ENCODE data around the gene TSPAN31. TPM values are rescaled to one million over a fixed set of nuclear protein-coding genes. Genes with fewer than 3 reads are reported as not detected.
A peak's percentile ranks its signal among the peaks of the same experiment; 100 is the strongest.

The TSPAN31 gene
- total and polyA plus RNA-seq, 9 of the 15 experiments (the other 6 are each of a cell fraction or from before 2014, with no cell fraction given): 11.3 to 26.4 (median 14.3) TPM

DNA sequence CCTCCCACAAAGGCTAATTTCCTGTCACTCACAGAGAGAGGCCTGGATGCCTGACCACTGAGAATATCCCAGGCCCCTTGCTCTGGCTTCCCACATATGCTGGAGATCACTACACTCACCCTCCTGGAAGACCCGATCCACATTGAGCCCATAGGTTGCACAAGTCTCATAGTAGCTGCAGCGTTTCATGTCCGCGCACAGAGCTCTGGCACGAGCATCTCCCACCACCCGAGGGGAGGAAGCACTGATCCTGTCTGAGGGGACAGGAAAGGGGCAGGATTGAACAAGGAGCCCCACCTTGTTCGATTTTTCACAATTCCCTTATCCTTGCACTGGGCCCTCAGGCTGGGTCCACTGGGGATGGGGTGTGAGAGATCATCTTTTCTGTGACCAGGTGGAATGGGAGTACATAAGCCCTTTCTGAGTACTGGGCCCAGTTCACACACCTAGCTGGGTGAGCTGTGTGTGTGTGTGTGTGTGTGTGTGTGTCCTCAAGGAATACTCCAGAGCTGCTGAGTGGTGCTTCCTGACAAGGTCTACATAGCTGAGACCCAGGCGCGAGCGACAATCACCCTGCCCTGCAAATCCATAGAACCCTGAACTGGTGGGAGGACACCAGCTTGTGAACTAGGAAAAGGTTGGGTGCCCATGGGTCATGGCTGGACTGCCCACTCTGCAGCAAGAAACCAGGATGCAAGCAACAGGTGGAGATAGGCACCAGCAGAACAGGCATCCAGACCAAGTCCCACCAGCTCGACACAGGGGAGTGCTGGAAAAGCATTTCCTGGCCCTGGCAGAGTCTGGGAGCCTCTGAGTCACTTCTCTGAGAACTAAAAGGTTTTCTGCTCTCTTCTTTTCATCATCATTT, 11.9 kb upstream of the TSPAN31 start:
- DNase-seq (ENCODE audit: extremely low read depth in 1 of 4, low spot score in 3 of 4): no peak
- Histone ChIP-seq H3K36me3 (ENCODE audit: control insufficient read depth, insufficient read depth, low read length) (no peaks in the 10 kb centered on the region), H3K4me1 (replicated peaks in 1 of 2; ENCODE audit: control insufficient read depth in 2 of 2, insufficient read depth in 2 of 2, low read length in 2 of 2) (peaks cover 9 to 23% of the 10 kb centered on the region in 2 experiments; a peak in 4 of 5 replicates), H3K4me3 (no peak overlapping the region), H3K79me2 (ENCODE audit: control insufficient read depth, insufficient read depth, low read length) (no peaks in the 10 kb centered on the region), H3K4me2 (ENCODE audit: insufficient read depth, low read length) (no peak overlapping the region), H4K20me1 (replicated peaks; ENCODE audit: control insufficient read depth, insufficient read depth, low read length) (no peaks in the 10 kb centered on the region; the same call in 1 of the 2 replicates), H3K27me3 (ENCODE audit: control insufficient read depth in 2 of 2, insufficient read depth in 2 of 2, low read length in 2 of 2) (peaks cover 35 to 64% of the 10 kb centered on the region in 2 experiments), H3K27ac (ENCODE audit: extremely low read depth, low read depth, low read length) (no peak overlapping the region), H2AFZ (ENCODE audit: low read depth, low read length) (no peak overlapping the region), H3K9ac (ENCODE audit: insufficient read depth in 1 of 2, low read depth in 2 of 2, low read length in 2 of 2) (no peak overlapping the region), H3K9me1 (ENCODE audit: control insufficient read depth, insufficient read depth, low read length) (peaks cover 4% of the 10 kb centered on the region), H3K9me3 (replicated peaks; ENCODE audit: control insufficient read depth, insufficient read depth, low read depth, low read length) (no peaks in the 10 kb centered on the region)
- TF ChIP-seq, protein P1, sequence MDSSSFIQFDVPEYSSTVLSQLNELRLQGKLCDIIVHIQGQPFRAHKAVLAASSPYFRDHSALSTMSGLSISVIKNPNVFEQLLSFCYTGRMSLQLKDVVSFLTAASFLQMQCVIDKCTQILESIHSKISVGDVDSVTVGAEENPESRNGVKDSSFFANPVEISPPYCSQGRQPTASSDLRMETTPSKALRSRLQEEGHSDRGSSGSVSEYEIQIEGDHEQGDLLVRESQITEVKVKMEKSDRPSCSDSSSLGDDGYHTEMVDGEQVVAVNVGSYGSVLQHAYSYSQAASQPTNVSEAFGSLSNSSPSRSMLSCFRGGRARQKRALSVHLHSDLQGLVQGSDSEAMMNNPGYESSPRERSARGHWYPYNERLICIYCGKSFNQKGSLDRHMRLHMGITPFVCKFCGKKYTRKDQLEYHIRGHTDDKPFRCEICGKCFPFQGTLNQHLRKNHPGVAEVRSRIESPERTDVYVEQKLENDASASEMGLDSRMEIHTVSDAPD (CRISPR knock-in tag; IDR thresholded peaks at IDR 0.05): no peak
- 0 out of 2 replicates have a peak, but pooled peaks have one; percentile 8 for TF ChIP-seq PKNOX1 (IDR thresholded peaks at IDR 0.05)
- no peak for FAIRE-seq
- ChIA-PET POLR2A (interaction anchor here (0.6 to 1.5 kb wide), 7 partner anchors 11 to 214 kb away, joined by 3 to 6 read pairs (median 4); partner anchors contain the start of genes CDK4 and TSPAN31), CTCF (ENCODE audit: low intra/inter-chr PET ratio) (interaction anchor here (1.8 kb wide), 1 partner anchor 149 kb away, joined by 4 read pairs; no protein-coding TSS in a partner anchor)
- 21% methylated on average over 11 of the region's 11 CpGs for WGBS (ENCODE audit: insufficient coverage, low coverage, missing lambda C conversion rate)
- intact Hi-C loops (cut with micrococcal nuclease) (no loop called here), in situ Hi-C loops (cut with MboI) (loop anchor here (5.0 kb wide), 1 partner anchor 106 kb away; no protein-coding TSS in a partner anchor)
- ATAC-seq: no peak
- BruUV-seq (replicated peaks): no TSS peak

Measured in K562 (cell line).